Measurements from ENCODE around the gene FFAR1.

GRCh38 chr19:35299523-35300338 is 48.0 kb upstream of the FFAR1 start:
- TF ChIP-seq CTCF (IDR thresholded peaks at IDR 0.05; ENCODE audit: poor library complexity): no peak
- no peak for TF ChIP-seq EZH2 (IDR thresholded peaks at IDR 0.05; ENCODE audit: borderline replicate concordance)

Data from hepatocyte (in vitro differentiated cells).